ENCODE data around the gene TNFSF11. TPM values are rescaled to one million over a fixed set of nuclear protein-coding genes. Genes with fewer than 3 reads are reported as not detected.
"Not testable (repeated sequence)": the region's sequence is repeated elsewhere in the genome, so short reads cannot be mapped to it uniquely, and the experiment has no call there.

TNFSF11 gene
- total RNA-seq, 1 donor from 2014 or later = not detected

- intact Hi-C loops (cut with micrococcal nuclease) = not testable (repeated sequence)
Observed at GRCh38 chr13:42559573-42560218, 14.3 kb upstream of the TNFSF11 start.

DNA sequence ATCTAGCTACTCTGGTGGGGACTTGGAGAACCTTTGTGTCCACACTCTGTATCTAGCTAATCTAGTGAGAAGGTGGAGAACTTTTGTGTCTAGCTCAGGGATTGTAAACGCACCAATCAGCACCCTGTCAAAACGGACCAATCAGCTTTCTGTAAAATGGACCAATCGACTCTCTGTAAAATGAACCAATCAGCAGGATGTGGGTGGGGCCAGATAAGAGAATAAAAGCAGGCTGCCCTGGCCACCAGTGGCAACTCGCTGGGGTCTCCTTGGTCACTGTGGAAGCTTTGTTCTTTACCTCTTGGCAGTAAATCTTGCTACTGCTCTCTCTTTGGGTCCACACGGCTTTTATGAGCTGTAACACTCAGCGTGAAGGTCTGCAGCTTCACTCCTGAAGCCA lies 13.6 kb upstream of the TNFSF11 start:
- intact Hi-C loops (cut with micrococcal nuclease) = not testable (repeated sequence)

- intact Hi-C loops (cut with micrococcal nuclease) = no loop called here
Observed at GRCh38 chr13:42561752-42562467, 12.0 kb upstream of the TNFSF11 start.

DNA sequence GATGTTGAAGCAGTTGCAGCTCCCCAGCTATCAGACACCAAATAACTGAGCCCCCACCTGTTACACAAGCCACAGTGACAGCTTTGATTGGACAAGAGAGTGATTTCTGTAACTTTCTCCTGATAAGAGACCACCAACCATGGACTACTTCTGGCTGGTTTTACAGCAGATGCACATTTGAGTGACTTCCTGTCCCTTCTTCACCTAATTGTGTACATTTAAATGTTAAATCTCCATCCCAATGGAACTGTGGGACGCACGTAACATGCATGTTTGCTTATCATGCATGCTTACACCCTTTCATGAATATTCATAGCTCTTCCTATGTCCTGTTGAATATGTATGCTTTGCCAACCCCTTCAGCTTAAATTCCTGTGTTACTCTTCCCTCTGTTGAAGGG lies 6.0 kb upstream of the TNFSF11 start:
- intact Hi-C loops (cut with micrococcal nuclease) = no loop called here

DNA sequence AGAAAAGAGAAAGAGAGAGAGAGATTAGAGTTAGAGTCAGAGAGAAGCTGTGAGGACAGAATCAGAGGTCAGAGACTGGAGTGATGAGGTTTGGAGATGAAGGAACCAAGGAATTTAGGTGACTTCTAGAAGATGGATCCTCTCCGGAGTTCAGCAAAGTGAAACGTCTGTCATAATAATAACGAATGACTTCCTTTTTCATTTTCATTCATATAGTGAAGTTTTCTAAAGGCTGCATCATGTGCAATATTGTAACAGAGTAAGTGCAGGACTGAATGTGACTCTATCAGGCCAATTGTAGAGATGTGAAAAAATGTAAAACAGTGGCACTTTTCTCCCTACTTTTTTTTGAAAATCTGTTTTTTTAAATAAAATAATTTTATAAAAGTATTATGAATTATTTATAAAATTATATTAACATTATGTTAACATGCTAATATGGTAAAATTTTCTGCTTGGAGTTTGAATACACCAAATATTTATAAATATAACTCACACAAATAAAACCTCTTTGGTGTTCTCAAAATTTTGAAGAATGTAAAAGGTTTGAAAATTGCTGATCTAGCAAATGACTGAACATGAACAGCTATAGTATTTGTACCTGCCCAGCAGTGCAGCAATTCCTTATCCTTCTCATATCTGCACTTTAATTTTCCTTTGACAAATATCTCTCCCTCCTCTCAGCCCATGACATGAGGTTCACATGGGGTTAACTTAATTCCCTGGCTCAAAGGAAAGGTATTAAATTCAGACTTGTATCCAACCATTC lies 4.2 kb upstream of the TNFSF11 start:
- intact Hi-C loops (cut with micrococcal nuclease) = loop anchor here (10.0 kb wide), 1 partner anchor 215 kb away; no protein-coding TSS in a partner anchor

GRCh38 chr13:42571895-42572294 lies 2.1 kb upstream of the TNFSF11 start:
- intact Hi-C loops (cut with micrococcal nuclease) = loop anchor here (10.0 kb wide), 1 partner anchor 217 kb away; no protein-coding TSS in a partner anchor

- intact Hi-C loops (cut with micrococcal nuclease) = loop anchor here (10.0 kb wide), 1 partner anchor 220 kb away; no protein-coding TSS in a partner anchor
Observed at GRCh38 chr13:42574435-42575311, 721 bp downstream of the TNFSF11 start.

- intact Hi-C loops (cut with micrococcal nuclease) = loop anchor here (10.0 kb wide), 1 partner anchor 221 kb away; no protein-coding TSS in a partner anchor
Observed at GRCh38 chr13:42575938-42576337, 2.0 kb downstream of the TNFSF11 start.

- intact Hi-C loops (cut with micrococcal nuclease) = loop anchor here (10.0 kb wide), 1 partner anchor 223 kb away; no protein-coding TSS in a partner anchor
Observed at GRCh38 chr13:42577538-42577937, 3.6 kb downstream of the TNFSF11 start.

DNA sequence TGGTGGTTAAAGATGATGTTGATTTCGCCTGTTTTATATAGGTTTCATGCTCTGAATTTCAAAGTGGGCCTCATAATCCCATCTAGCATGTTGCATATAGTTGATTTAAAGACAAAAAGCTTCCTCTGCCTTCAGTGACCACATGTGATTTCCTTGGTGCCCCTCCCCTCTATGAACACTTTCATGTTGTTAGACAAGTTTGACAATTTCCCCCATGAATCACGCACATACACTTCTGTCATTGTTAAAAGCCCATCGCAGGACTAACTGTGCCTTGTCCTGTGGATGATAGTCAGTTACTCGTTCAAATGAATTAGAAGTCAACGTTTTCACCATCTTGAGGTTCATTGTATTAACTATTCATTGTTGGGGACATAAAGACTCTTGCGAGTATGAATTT lies 6.7 kb downstream of the TNFSF11 start:
- intact Hi-C loops (cut with micrococcal nuclease) = no loop called here

- intact Hi-C loops (cut with micrococcal nuclease) = no loop called here
Observed at GRCh38 chr13:42581427-42581826, 7.5 kb downstream of the TNFSF11 start.

DNA sequence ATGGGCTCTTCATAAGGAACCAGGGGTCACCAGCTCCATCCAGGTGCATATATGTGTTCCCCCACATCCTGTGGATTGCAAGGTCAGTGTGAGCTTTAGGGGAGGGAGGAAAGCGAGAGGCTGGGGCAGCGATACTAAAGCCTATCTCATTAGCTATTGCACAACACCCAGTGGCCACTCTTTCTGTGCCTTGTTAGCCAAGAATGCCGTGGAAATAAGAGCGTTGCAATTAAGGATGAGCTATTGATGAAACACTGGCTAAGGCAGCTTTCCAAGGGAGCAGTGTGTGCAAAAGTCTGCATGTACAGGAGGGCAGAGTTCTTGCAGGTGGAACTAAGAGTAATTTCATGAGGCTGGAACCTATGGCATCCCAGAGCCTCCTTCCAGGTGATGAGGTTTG lies 17.6 kb downstream of the TNFSF11 start:
- intact Hi-C loops (cut with micrococcal nuclease) = loop anchor here (10.0 kb wide), 1 partner anchor 353 kb away; no protein-coding TSS in a partner anchor

DNA sequence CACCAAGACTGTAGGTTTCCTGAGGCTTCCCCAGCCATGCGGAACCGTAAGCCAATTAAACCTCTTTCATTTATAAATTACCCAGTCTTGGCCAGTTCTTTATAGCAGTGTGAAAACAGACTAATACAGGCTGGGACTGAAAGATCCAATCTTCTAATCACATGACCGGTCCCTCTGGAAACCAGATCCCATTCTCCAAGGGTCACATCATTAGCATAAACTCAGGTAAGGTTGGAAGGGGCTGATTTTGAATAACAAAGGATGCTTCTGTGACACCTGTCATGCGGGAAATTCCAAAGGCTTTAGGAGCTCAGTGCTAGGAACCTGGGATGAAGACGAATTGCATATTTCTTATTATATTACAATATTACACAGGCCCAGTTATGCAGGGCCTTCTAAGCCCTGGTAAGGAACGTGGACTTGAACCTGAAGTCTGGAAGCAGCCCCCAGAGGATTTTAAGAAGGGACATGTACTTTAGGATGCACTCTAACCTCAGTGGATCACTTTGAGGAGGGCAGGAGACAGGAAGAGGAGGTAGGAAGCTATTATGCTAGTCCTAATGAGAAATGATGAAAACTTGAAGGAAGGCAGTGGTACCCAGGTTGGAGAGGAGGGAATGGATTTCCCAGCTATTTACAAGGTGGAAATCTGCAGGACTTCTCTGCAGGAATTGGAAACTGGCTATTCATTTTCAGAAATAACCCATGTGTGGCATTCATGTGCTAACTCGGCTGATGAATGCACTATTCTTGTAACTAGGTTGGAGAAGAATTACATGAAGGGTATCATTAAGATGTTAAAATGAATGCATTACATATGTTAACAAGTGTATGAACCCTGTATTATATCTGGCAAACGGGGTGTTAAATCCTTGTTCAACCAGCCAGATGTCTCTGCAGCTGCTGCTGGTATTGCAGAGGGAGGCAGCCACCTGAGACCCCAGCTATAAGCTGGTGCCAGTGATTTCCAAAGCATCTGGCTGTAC lies 19.3 kb downstream of the TNFSF11 start:
- intact Hi-C loops (cut with micrococcal nuclease) = loop anchor here (10.0 kb wide), 1 partner anchor 352 kb away; no protein-coding TSS in a partner anchor

- intact Hi-C loops (cut with micrococcal nuclease) = loop anchor here (1.0 to 10.0 kb wide), 4 partner anchors 260 to 1280 kb away; no protein-coding TSS in a partner anchor
Observed at GRCh38 chr13:42594481-42595252, 20.7 kb downstream of the TNFSF11 start.

DNA sequence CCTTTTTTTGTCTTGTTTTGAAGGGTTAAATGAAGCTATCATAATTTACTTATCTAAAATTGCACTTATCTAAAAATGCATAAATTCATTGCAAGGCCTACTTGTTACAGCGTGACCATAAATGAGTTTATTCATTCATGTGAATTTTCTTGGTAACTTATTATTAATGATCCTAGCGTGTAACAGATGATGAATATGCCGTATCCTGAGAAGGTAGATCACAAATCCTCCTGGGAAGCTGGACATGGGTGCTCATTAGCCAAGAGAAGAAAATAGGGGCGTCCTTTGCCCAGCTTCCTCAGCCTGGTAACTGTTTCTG lies 21.3 kb downstream of the TNFSF11 start:
- intact Hi-C loops (cut with micrococcal nuclease) = loop anchor here (1.0 to 10.0 kb wide), 4 partner anchors 261 to 1279 kb away; no protein-coding TSS in a partner anchor

DNA sequence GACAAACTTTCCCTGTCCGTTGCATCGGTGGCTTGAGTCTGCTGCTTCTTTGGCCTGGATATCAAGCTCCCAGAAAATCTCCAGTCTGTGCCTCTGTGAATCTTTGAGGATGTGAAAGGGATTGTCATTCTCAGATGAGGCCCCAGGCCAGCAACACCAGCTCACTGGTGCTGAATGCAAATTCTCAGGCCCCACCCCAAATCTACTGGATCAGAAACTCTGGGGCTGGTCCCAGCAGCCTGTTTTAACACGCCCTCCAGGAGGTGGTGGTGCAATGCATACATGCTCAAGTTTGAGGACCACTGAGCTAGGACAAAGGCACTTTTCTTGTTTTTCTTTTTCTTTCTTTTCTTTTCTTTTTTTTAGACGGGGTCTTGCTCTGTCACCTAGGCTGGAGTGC lies 23.6 kb downstream of the TNFSF11 start:
- intact Hi-C loops (cut with micrococcal nuclease) = loop anchor here (10.0 kb wide), 1 partner anchor 347 kb away; no protein-coding TSS in a partner anchor

GRCh38 chr13:42600943-42601342 lies 27.0 kb downstream of the TNFSF11 start:
- intact Hi-C loops (cut with micrococcal nuclease) = no loop called here

DNA sequence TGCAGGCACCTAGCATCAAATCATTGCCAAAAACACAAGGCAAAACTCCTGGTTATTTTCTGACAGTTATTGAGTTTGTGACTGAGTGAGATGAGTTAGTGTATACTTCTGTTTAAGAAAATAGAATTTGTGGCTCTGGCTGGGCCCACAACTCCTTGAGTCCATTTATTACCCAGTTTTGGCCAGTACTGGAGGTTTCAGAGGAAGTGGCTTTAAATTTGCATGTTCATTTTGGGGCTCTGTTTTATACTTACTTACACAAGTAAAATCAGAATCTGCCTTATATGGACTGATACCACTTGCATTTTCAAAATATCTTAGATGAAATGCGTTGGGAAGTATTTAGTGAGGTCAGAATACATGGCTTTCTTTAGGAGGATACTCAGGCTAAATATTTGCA lies 29.0 kb downstream of the TNFSF11 start:
- intact Hi-C loops (cut with micrococcal nuclease) = no loop called here

- intact Hi-C loops (cut with micrococcal nuclease) = no loop called here
Observed at GRCh38 chr13:42603571-42603970, 29.6 kb downstream of the TNFSF11 start.

All from T-helper 1 cell treated with Interleukin-12 subunit alpha and Interleukin-12 subunit beta and Interleukin-4 antibody, amounts not matched to agents 30 ng/mL and 1 ng/mL, for 36 hours (primary cell).